Kidney epithelial cell (primary cell): ENCODE measurements around the gene RTTN. TPM values are rescaled to one million over a fixed set of nuclear protein-coding genes. Genes with fewer than 3 reads are reported as not detected.

Source experiments
- DNase-seq: peaks from one replicate; pipeline ENCODE4 v3.0.0-alpha.2; 2010; ENCODE audit warnings: low read depth
- H3K27me3 ChIP-seq: 2 replicates; pipeline ENCODE4 v1.6.0; 2011; ENCODE audit warnings: low read length; ENCODE audit not compliant: control insufficient read depth, insufficient read depth
- H3K36me3 ChIP-seq: 2 replicates; pipeline ENCODE4 v1.5.1; 2011; ENCODE audit warnings: low read length; ENCODE audit not compliant: control insufficient read depth, insufficient read depth
- H3K4me3 ChIP-seq: 2 replicates; pipeline ENCODE4 v1.5.1; 2011; ENCODE audit warnings: low read depth, mild to moderate bottlenecking, control low read depth, low read length
- CTCF ChIP-seq: IDR thresholded peaks from 2 replicates; pipeline ENCODE4 v1.5.1; 2011; ENCODE audit warnings: mild to moderate bottlenecking, moderate library complexity, low read length, control low read depth, inconsistent platforms; ENCODE audit not compliant: insufficient read depth, poor library complexity, severe bottlenecking
- total RNA-seq: library from RNA; depleted of rRNA; stranded (reverse); fragments of >200 nt; gene quantifications from 2 replicates; pipeline ENCODE4 v1.2.3, GENCODE V29; 2015

Gene RTTN
- total RNA-seq, 1 donor from 2014 or later, result 7.2 TPM

- Histone ChIP-seq H3K27me3 (no peaks in the 10 kb centered on the region), H3K4me3 (no peak overlapping the region), H3K36me3 (no peaks in the 10 kb centered on the region)
- no peak for DNase-seq
- peak; percentile 40 for TF ChIP-seq CTCF
Measured at GRCh38 chr18:70172225-70172624, 33.3 kb downstream of the RTTN start.

- peaks cover 1% of the 10 kb centered on the region for H3K36me3 ChIP-seq
- no peak overlapping the region for H3K4me3 ChIP-seq
- no peaks in the 10 kb centered on the region for H3K27me3 ChIP-seq
- TF ChIP-seq CTCF, result no peak
- peak; percentile 18 for DNase-seq
Measured at GRCh38 chr18:70169747-70170146, 35.7 kb downstream of the RTTN start.

GRCh38 chr18:70166668-70167067 lies 38.8 kb downstream of the RTTN start:
- H3K4me3 ChIP-seq, result no peak overlapping the region
- TF ChIP-seq CTCF, result no peak

GRCh38 chr18:70165936-70166335 lies 39.6 kb downstream of the RTTN start:
- no peak overlapping the region for H3K4me3 ChIP-seq
- no peak for DNase-seq

More at GRCh38 chr18:70166668-70167067, 38.8 kb downstream of the RTTN start:
- peaks cover 1% of the 10 kb centered on the region for H3K36me3 ChIP-seq
- no peak for DNase-seq
- H3K27me3 ChIP-seq, result no peaks in the 10 kb centered on the region

GRCh38 chr18:70160073-70160678 lies 45.3 kb downstream of the RTTN start:
- no peaks in the 10 kb centered on the region for H3K27me3 ChIP-seq
- no peak for DNase-seq
- no peaks in the 10 kb centered on the region for H3K36me3 ChIP-seq
- H3K4me3 ChIP-seq, result no peak overlapping the region
- no peak for TF ChIP-seq CTCF

More at GRCh38 chr18:70165936-70166335, 39.6 kb downstream of the RTTN start:
- H3K36me3 ChIP-seq, result peaks cover 1% of the 10 kb centered on the region
- H3K27me3 ChIP-seq, result no peaks in the 10 kb centered on the region
- no peak for TF ChIP-seq CTCF
